HL-60/S4 treated with phorbol 12-myristate 13-acetate at 8.2 ng/mL for 4 days and 3 days (cell line): ENCODE data around the gene TBC1D30.
"Not testable (repeated sequence)": the region's sequence is repeated elsewhere in the genome, so short reads cannot be mapped to it uniquely, and the experiment has no call there.

Experiments
- in situ Hi-C: fragments of 300-500 bp; cut with MboI; formaldehyde crosslinking; loops from 2 replicates; pipeline ENCODE4 v1.15.0; 2022; ENCODE audit warnings: low sequenced_read_pairs

TBC1D30 gene

GRCh38 chr12:64848409-64848808, 24.0 kb downstream of the TBC1D30 start:
- in situ Hi-C loops, result not testable (repeated sequence)

GRCh38 chr12:64858882-64859605, 34.6 kb downstream of the TBC1D30 start:
- in situ Hi-C loops, result no loop called here

GRCh38 chr12:64860446-64860998, 36.1 kb downstream of the TBC1D30 start:
- in situ Hi-C loops, result no loop called here

- in situ Hi-C loops, result no loop called here
These were observed 39.9 kb downstream of the TBC1D30 start for GRCh38 chr12:64864319-64864718.

- in situ Hi-C loops, result no loop called here
These were observed 50.7 kb downstream of the TBC1D30 start for GRCh38 chr12:64875186-64875585.

GRCh38 chr12:64876388-64877071, 52.1 kb downstream of the TBC1D30 start:
- in situ Hi-C loops, result no loop called here

- in situ Hi-C loops, result no loop called here
These were observed 53.0 kb downstream of the TBC1D30 start for GRCh38 chr12:64877363-64878004.

GRCh38 chr12:64882687-64883086, 58.2 kb downstream of the TBC1D30 start:
- in situ Hi-C loops, result no loop called here

GRCh38 chr12:64883264-64884163, 59.1 kb downstream of the TBC1D30 start:
- in situ Hi-C loops, result no loop called here

- in situ Hi-C loops, result no loop called here
These were observed 59.7 kb downstream of the TBC1D30 start for GRCh38 chr12:64884164-64884542.

GRCh38 chr12:64884728-64885127, 60.3 kb downstream of the TBC1D30 start:
- in situ Hi-C loops, result no loop called here

- in situ Hi-C loops, result no loop called here
These were observed 65.2 kb downstream of the TBC1D30 start for GRCh38 chr12:64889434-64890216.

- in situ Hi-C loops, result no loop called here
These were observed 66.5 kb downstream of the TBC1D30 start for GRCh38 chr12:64890873-64891468.

- in situ Hi-C loops, result no loop called here
These were observed 67.2 kb downstream of the TBC1D30 start for GRCh38 chr12:64891629-64892028.

GRCh38 chr12:64892561-64892960, 68.1 kb downstream of the TBC1D30 start:
- in situ Hi-C loops, result no loop called here

GRCh38 chr12:64893961-64894360, 69.5 kb downstream of the TBC1D30 start:
- in situ Hi-C loops, result no loop called here

- in situ Hi-C loops, result no loop called here
These were observed 70.5 kb downstream of the TBC1D30 start for GRCh38 chr12:64894827-64895475.

GRCh38 chr12:64895526-64895925, 71.1 kb downstream of the TBC1D30 start:
- in situ Hi-C loops, result no loop called here

GRCh38 chr12:64900540-64900939, 76.1 kb downstream of the TBC1D30 start:
- in situ Hi-C loops, result no loop called here
